GM21526 (cell line): ENCODE results near the gene RSBN1L.
"Not testable (repeated sequence)": the region's sequence is repeated elsewhere in the genome, so short reads cannot be mapped to it uniquely, and the experiment has no call there.

ENCODE experiments used
- ATAC-seq: cut with Tn5 transposase; IDR thresholded peaks from one replicate; pipeline ENCODE4 v1.9.1; 2021; ENCODE audit warnings: moderate library complexity; ENCODE audit not compliant: unreplicated experiment, low FRiP score

RSBN1L gene

GRCh38 chr7:77765481-77765880 is 69.2 kb downstream of the RSBN1L start:
- ATAC-seq = no peak

DNA sequence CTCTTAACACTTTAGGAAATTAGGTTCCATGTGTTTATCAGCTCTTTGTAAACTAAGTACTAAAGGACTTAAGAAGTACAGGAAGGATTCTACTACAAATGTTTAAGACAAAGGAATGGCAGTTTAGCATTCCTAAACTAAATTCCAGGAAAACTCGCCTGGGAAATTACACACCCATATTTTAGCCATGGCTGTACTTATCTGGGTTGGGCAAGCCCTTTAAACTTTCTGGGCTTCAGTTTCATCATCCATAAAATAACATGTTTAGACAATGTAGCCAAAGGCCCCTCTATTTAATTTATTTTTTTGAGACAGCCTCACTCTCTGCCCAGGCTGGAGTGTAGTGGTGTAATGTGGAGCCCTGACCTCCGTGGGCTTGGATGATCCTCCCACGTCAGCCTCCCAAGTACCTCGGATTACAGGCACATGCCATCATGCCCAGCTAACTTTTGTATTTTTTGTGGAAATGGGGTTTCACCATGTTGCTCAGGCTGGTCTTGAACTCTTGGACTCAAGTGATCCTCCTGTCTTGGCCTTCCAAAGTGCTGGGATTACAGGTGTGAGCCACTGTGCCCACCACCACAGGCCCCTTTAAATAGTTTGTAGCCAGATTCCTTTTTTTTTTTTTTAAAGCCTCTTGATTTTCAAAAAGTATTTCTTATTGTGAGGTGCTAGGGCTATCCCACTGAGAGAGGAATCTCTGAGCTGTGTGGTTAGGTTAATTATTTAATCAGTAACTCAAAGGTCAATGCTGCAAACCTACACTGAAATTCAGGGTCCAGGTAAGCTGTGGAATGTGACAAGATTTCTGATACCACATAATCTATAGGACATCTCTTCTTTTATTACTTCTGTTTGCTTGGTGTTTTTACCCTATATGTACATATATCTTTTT is 69.9 kb downstream of the RSBN1L start:
- no peak for ATAC-seq

GRCh38 chr7:77766801-77767605 is 70.7 kb downstream of the RSBN1L start:
- no peak for ATAC-seq

- no peak for ATAC-seq
Observed at GRCh38 chr7:77770316-77770715, 74.1 kb downstream of the RSBN1L start.

DNA sequence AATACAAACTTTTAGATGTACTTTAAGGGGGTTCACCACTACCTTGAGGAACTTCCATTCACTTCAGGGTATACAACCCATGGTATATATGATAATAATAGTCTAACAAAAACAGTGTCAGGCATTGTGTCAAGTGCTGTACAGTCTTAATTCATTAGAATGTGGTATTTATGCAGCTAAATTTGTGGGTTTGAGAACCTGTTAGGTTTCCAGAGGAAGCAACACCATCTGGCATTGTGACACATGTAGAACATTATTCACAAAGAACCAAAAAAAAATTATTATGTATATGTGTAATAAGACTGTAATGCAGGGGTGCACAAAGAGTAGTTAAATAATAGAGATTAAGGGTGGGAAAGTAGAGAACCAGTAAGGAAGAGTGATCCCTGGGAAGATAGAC is 75.6 kb downstream of the RSBN1L start:
- no peak for ATAC-seq

DNA sequence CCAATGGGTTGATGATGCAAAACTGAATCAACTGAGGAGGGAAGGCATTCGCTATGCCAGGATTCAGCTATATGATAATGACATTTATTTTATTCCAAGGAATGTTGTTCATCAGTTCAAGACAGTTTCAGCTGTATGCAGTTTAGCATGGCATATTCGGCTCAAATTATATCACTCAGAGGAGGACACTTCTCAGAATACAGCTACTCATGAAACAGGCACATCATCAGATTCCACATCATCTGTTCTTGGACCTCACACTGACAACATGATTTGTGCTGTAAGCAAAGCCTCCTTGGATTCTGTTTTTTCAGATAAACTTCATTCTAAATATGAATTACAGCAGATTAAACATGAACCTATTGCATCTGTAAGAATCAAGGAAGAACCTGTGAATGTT is 82.3 kb downstream of the RSBN1L start:
- ATAC-seq = no peak

GRCh38 chr7:77782383-77782782 is 86.1 kb downstream of the RSBN1L start:
- ATAC-seq = no peak

DNA sequence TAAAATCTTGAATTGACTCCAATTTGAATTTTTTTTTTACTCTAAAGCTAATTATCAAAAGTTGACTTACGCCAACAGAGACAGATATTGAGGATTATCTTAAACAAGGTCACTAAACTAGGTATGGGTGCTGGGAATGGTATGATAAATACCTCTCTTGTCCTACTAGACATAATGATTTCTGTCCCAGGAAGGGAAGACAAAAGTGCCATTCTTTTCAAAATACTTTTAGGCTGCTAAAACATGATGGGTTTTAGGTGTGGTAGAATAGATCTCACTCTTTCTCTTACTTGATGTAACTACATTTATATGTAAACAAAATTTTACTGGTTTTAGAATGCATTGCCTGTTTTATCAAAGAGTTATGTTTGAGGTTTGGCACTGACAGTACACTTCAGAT is 86.9 kb downstream of the RSBN1L start:
- ATAC-seq = no peak

GRCh38 chr7:77783545-77783944 is 87.3 kb downstream of the RSBN1L start:
- no peak for ATAC-seq

DNA sequence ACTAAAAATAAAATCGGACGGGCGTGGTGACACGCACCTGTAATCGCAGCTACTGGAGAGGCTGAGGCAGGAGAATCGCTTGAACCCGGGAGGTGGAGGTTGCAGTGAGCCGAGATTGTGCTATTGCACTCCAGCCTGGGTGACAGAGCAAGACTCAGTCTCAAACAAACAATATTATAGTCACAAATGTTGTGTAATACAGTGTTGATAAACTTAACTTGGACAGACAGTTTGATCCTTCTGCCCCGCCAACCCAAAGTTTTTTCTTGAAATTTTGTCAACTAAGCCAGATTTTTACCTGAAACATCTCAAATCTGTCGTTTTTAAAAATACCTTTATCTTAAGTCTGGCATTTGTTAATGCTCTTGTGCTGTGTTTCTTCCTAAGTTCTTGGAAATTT is 88.2 kb downstream of the RSBN1L start:
- not testable (repeated sequence) for ATAC-seq

DNA sequence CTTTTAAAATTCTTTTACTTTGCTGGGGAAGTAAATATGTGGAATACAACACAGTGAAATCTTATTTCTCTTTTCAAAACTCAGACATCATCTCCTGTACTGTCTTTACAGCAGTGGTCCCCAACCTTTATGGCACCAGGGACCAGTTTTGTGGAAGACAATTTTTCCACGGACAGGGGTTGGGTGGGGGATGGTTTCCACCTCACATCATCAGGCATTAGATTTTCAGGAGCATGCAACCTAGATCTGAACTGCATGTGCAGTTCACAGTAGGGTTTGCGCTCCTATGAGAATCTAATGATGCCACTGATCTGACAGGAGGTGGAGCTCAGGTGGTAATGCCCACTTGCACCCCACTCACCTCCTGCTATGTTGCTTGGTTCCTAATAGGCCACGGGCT is 89.8 kb downstream of the RSBN1L start:
- ATAC-seq = no peak

GRCh38 chr7:77786741-77787140 is 90.5 kb downstream of the RSBN1L start:
- no peak for ATAC-seq

- ATAC-seq = no peak
Observed at GRCh38 chr7:77788327-77788902, 92.2 kb downstream of the RSBN1L start.

- ATAC-seq = no peak
Observed at GRCh38 chr7:77791336-77791735, 95.1 kb downstream of the RSBN1L start.

DNA sequence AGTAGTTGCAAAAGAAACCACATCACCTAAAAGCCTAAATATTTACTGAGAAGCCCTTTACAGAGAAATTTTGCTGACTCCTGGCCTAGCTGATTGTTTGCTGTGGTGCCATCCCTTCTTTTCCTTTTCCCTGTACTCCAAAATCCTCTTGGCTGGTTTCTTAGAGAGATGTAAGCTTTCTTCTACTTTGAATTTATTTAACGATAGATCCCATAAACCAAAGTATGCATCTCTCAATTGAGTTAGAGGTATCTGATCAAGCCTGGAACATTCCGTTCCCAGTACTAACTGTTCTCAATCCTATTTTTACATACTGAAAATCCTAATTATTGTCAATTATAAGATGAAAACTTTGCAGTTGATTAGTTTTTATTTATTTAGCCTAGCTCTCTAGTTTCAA is 95.7 kb downstream of the RSBN1L start:
- no peak for ATAC-seq

DNA sequence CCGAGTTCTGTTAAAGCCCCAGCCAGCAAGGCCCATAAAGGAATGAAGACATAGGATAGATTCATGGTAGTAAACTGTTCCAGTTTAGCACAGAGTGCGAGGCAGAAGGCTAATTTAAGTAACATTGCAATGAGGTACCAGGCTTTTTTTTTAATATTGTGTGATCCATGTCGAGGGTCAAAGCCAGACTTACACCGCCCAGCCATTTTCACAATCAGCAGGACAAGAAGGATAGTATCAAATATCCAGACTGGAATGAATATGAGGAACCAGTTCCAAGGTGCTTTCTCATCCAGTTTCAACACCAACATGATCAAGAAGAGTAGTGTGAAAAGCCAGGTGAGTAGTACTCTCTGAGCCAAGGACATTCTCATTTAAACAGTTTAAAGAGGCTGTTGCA is 97.7 kb downstream of the RSBN1L start:
- no peak for ATAC-seq

- ATAC-seq = no peak
Observed at GRCh38 chr7:77796109-77796508, 99.8 kb downstream of the RSBN1L start.

DNA sequence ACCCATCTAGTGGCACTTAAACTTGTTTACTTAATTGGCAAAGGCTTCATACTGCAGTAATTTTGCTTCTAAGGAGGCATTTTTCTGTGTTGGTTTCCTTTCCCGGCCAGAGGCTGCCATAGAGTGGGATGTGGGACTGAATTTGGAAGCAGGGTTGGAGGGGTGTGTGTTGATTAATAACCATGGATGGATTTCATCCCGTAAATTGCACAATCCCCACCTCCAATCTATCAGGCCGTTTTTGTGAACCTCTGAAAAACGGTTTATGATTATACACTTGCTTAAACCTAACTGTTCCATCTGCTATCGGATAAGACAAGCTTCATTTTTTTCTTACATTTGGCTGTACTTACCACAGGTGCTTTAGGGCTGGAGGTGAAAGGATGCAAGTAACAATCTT is 100.7 kb downstream of the RSBN1L start:
- no peak for ATAC-seq

DNA sequence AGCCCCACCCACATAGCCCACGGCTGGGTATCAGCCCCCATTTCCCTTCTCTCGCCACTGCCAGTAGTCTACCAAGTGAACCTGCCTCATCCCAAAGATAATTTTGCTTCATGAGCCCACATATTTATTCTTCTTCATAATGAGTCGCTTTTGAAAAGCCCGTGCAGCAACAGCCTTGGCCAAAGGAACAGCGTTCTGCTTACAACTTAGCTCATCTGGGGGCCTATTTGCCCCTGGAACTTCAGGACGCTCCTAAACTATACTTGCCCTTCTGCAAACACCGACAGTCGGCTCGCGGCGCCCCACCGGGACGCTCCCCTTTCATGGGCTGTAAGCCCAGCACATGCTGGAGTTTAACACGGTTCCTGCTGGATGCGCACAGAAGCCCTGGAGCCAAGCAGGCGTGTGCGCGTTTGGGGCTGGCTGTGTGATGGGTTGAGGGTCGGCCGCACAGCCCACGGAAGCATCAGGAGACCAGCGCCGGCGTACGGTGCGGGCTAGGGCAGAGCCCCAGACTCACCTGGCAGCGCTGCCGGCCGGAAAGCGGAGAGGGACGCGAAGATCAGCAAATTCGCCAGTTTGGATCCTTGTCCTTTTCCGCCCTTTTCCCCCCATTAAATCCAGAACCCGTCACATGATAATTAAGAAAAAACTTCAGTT is 101.6 kb downstream of the RSBN1L start:
- peak; percentile 25 for ATAC-seq

- peak; percentile 89 for ATAC-seq
Observed at GRCh38 chr7:77798394-77799077, 102.3 kb downstream of the RSBN1L start, which contains the start of the genes PHTF2 and TMEM60. Gene PHTF2, plus strand, starts transcription at chr7:77798773. Gene TMEM60, minus strand, starts transcription at chr7:77798434. Its CDS starts 4,061 bp downstream, at chr7:77794373.
